Medulla oblongata (tissue), 1 donor: ENCODE measurements around the gene ASCL5.

Experiments used
- DNase-seq: peaks from one replicate; pipeline ENCODE4 v3.0.0-alpha.2; 2015; ENCODE audit errors: extremely low spot score

The ASCL5 gene

GRCh38 chr1:201085902-201086735, 40.9 kb downstream of the ASCL5 start:
- peak; percentile 72 for DNase-seq

- no peak for DNase-seq
Measured at GRCh38 chr1:201084295-201084694, 42.7 kb downstream of the ASCL5 start.

- no peak for DNase-seq
Measured at GRCh38 chr1:201083741-201084140, 43.2 kb downstream of the ASCL5 start.

- no peak for DNase-seq
Measured at GRCh38 chr1:201080135-201080534, 46.8 kb downstream of the ASCL5 start.

- DNase-seq: no peak
Measured at GRCh38 chr1:201077736-201078135, 49.2 kb downstream of the ASCL5 start.

- no peak for DNase-seq
Measured at GRCh38 chr1:201077116-201077515, 49.9 kb downstream of the ASCL5 start.

GRCh38 chr1:201076092-201076491, 50.9 kb downstream of the ASCL5 start:
- no peak for DNase-seq

GRCh38 chr1:201074018-201074417, 53.0 kb downstream of the ASCL5 start:
- no peak for DNase-seq

- DNase-seq: no peak
Measured at GRCh38 chr1:201072922-201073321, 54.1 kb downstream of the ASCL5 start.

- no peak for DNase-seq
Measured at GRCh38 chr1:201072149-201072548, 54.8 kb downstream of the ASCL5 start.

- DNase-seq: no peak
Measured at GRCh38 chr1:201069636-201070035, 57.3 kb downstream of the ASCL5 start.

GRCh38 chr1:201068976-201069375, 58.0 kb downstream of the ASCL5 start:
- DNase-seq: no peak

- DNase-seq: no peak
Measured at GRCh38 chr1:201066986-201067385, 60.0 kb downstream of the ASCL5 start.

- DNase-seq: no peak
Measured at GRCh38 chr1:201065686-201066085, 61.3 kb downstream of the ASCL5 start.

- no peak for DNase-seq
Measured at GRCh38 chr1:201064806-201065205, 62.2 kb downstream of the ASCL5 start.
